Measurements from ENCODE around the gene TMC3.
A peak's percentile ranks its signal among the peaks of the same experiment; 100 is the strongest.
"Not testable (repeated sequence)": the region's sequence is repeated elsewhere in the genome, so short reads cannot be mapped to it uniquely, and the experiment has no call there.

The TMC3 gene

GRCh38 chr15:81343371-81343770 is 30.6 kb downstream of the TMC3 start:
- no peak for DNase-seq

DNA sequence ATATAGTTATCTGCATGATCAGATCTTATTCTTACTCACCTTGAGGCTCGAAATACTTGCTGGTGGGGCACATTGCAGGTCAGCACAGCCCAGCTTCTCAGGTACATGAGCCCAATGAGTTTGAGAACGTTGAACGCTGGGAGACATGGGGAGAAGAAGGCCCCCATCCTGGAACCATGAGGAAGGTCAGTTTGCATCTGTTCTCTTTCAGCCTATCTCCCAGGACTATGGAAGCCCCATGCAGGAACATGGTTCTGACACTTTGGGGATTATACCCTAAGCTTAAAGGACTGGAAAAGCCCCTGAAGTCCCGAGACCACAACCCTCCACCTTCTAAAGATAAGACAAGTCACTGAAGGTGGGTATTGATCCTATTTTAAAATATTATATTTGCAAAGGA is 32.7 kb downstream of the TMC3 start:
- DNase-seq = no peak

- DNase-seq = no peak
Measured at GRCh38 chr15:81339851-81340250, 34.2 kb downstream of the TMC3 start.

DNA sequence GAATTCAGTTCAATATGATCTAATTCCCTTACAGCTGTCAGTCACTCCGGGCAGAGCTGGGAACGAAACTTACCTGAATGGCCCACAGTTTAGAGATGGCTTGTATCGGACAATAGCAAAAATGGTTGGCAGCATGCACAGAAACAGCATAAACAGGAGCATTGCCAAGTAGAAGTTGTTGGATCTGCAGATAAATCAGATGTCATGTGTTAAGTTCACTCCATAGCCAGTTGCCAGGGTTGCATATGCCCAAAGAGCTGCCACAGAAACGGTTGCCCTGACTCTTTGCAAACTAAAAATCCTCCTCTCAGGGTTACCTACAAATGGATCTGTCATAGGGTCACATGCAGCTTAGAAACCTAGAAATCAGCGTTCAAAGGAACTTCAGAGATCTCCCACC is 34.7 kb downstream of the TMC3 start:
- no peak for DNase-seq

- DNase-seq = peak; percentile 46 to 55
Measured at GRCh38 chr15:81338170-81339007, 35.6 kb downstream of the TMC3 start.

GRCh38 chr15:81337713-81338157 is 36.3 kb downstream of the TMC3 start:
- DNase-seq = peak in 1 of 2 donors; percentile 53

GRCh38 chr15:81337241-81337640 is 36.8 kb downstream of the TMC3 start:
- no peak for DNase-seq

- peak; percentile 22 to 26 for DNase-seq
Measured at GRCh38 chr15:81336568-81336967, 37.4 kb downstream of the TMC3 start.

GRCh38 chr15:81335631-81336030 is 38.4 kb downstream of the TMC3 start:
- DNase-seq = no peak

- no peak for DNase-seq
Measured at GRCh38 chr15:81334768-81335435, 39.1 kb downstream of the TMC3 start.

DNA sequence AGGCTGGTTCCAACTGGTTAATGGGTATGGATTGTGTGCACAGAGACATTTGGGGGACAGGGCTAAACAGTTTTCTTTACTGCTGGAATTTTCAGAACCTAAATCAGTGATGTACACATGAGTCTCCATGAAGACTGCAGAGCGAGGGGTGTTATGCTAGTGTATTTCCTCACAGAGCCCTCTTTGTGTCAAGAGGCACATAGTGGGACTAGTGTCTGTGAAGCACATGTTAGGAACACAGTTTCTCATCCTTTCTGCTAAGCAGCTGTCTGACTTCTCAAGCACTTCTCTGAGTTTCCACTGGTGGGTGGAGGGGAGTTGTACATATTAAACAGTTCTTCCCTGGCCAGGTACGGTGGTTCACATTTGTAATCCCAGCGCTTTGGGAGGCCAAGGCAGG is 40.6 kb downstream of the TMC3 start:
- DNase-seq = no peak

- no peak for DNase-seq
Measured at GRCh38 chr15:81332326-81332725, 41.7 kb downstream of the TMC3 start.

GRCh38 chr15:81331600-81331999 is 42.4 kb downstream of the TMC3 start:
- no peak for DNase-seq

- DNase-seq = not testable (repeated sequence)
Measured at GRCh38 chr15:81331141-81331540, 42.9 kb downstream of the TMC3 start.

GRCh38 chr15:81330366-81331090 is 43.5 kb downstream of the TMC3 start:
- peak; percentile 18 to 27 for DNase-seq

DNA sequence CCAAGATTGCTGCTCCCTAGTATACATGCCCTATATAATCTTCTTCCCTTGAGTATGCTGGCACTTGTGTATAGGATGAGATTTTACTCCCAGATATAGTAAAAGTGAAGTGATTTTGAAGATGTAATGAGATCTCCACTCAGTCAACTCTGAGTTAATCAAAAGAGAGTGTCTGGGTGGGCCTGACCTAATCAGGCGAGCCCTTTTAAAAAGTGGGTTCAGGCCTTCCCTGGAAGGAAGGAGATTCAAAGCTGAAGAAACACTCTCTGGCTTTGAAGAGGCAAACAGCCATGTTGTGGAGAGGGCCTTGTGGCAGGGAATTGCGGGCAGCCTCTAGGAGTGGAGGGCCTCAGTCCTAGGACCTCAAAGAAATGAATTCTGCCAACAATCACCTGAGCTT is 44.6 kb downstream of the TMC3 start:
- DNase-seq = no peak

DNA sequence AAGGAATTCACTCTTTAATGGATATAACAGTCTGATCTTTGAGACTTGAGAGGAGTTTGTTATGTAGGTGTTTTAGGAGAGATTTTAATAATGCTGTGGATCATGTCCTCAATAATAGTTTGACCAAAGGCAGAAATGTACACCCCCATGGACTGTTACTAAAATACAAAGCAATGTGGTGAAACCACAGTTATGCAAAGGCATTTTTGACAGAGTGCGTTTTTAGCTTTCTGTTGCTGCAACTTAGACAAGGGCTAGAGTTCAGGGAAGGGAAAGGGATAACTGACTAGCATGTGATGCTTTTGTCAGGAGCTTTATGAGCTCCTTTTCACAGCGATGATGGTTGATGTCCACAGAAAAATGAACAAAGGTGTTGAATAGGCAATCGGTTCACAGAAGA is 46.5 kb downstream of the TMC3 start:
- DNase-seq = peak; percentile 72 to 76

DNA sequence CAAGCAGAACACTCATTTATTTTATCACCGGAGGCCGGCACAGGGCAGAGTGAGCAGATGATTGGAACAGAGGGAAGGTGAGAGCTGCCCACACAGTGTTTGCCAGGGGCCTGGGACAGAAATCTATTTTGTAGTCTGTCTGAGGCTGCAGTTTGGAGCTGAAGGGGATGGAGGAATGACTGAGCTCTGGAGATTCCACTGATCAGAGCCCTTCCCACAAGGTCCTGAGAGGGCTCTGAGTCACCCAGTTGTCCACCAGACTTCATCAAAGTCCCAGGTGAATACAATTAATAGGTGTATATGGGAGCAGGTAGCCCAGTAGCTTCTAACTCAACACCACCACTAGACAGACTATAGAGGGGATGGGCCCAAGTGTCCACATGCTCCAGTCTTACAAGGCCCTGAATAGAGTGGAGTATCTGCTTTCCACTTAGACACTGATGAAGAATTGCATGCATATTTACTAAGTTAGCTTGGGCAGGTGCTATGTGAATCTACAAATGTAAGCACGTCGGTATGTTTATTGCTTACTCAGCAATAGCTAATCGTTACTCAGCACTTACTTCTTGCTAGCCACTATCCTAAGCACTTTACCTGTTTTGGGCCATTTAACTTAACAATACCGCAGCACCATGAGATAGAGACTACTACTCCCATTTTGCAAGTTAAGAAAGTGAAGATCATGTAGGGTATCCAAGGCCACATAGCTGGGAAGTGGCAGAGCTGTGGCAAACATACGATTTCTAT is 47.4 kb downstream of the TMC3 start:
- DNase-seq = no peak

DNA sequence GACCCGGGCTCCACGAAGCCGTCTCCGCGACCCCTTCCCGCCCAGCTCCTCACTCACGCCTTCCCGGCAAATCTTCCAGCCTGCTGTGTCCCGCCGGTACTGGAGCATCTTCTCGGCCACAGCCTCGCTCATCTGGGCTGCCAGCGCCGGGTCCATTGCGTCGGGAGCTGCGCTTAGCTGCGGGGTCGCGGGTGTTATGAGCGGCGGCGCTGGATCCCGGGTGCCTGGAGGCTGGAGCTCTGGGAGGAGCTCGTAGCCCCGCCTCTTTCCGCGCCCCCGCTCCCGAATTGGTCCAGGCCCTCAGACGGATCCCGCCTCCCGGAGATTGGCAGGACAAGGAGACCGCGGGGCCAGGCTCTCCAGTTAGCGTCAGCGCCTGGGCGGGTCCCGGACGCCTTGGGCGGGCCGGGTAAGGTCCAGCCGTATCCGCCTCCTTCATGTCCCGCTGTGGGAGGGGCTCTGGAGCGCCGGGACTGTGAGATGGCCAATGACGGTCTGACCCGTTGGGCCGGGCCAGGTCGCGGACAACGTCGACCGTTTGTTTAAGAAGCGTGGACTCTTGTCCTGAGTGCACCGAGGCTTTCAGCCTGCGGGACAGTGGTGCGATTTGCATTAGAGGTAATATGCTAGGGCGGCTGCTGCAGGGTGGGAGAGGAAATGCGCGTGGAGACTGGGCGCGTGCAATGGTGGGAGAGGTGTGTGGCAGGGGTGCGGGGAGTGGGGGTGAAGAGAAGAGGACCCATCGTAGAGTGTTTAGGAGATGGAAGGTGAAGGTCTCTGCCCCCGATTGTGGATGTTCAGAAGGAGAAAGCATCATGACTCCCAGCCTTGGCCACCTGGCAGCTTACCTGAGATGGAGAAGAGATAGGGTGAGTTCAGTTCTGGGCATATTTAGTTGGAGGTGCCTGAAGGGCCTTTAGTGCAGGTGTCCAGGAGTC is 49.8 kb downstream of the TMC3 start, which contains the start of gene STARD5:
Gene STARD5 (minus strand): TSS at position 198 of the 938 bp plus-strand sequence. CDS start 42 bp downstream, at position 156.
- peak; percentile 99 for DNase-seq

GRCh38 chr15:81323559-81323943 is 50.5 kb downstream of the TMC3 start:
- DNase-seq = no peak

DNA sequence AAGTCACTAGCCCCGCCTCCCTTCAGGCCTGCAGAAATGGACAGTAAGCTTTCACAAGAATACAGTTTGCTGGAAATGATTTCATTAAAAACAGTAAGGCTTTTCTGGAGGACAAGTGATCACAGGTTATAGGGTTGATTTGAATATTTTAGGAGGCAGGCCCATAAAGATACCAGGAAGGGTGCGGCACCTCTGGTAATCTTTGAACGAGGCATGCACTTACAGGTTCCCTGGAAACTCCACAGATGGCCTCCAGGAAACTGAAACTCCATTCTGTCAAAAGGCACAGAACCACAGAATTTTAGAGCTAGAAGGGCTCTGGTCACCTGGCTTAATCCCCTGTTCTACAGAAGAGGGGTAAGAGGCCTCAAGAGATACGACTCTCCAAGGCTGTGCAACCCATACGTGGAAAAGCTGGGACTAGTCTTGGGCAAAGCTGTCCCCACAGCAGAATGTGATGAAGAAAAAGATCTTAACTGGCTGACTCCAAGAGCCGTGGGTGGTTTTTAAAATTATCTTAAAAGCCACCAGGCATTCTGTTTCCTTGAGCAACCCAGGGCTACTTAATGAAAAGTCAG is 51.2 kb downstream of the TMC3 start:
- no peak for DNase-seq
